HepG2 (cell line): ENCODE measurements around the gene NACAD. TPM values are rescaled to one million over a fixed set of nuclear protein-coding genes. Genes with fewer than 3 reads are reported as not detected.

Experiments used
- ATAC-seq: fragments of 200-7000 bp; cut with Tn5 transposase; 3 replicates; pipeline ENCODE4 v1.9.1; 2020; ENCODE audit warnings: mild to moderate bottlenecking, moderate library complexity
- BruUV-seq: library from RNA; stranded (reverse); fragments of 400-500 nt; replicated peaks from 2 replicates; lab custom pipeline; 2021; lab: Mats Ljungman, UMichigan
- CTCF ChIA-PET: fragments of 300-600 bp; formaldehyde crosslinking; extraction: SDS; loops from one replicate; lab custom pipeline; 2021; ENCODE audit warnings: low total read pairs, inconsistent platforms, low intra/inter-chr PET ratio; lab: Yijun Ruan, JAX
- POLR2A ChIA-PET: fragments of 350-600 bp; sonication (Branson Sonifier 250); formaldehyde crosslinking; loops from one replicate; lab custom pipeline; 2020; ENCODE audit warnings: antibody characterized with exemption, inconsistent platforms; lab: Yijun Ruan, JAX
- DNase-seq: peaks from one replicate; pipeline ENCODE4 v3.0.0-alpha.2; 2015; ENCODE audit warnings: low spot score
- FAIRE-seq: peaks from 3 replicates; lab custom pipeline; 2011; peaks lifted over from hg19 to GRCh38; lab: Jason Lieb, UNC
- H2AFZ ChIP-seq: one replicate; pipeline ENCODE4 v1.6.1; 2011; ENCODE audit warnings: low read length, inconsistent platforms
- H3K27ac ChIP-seq: fragments of 300-600 bp; 3 replicates; pipeline ENCODE4 v1.8.0; 2011; ENCODE audit warnings: mixed run types, mild to moderate bottlenecking, mixed read lengths, low read length, inconsistent platforms; ENCODE audit not compliant: insufficient read depth; ENCODE audit errors: extremely low read length
- H3K27me3 ChIP-seq, 2 experiments: fragments of 200-600 bp in 1 of 2; 2 replicates in 1 of 2; 3 replicates in 1 of 2; pipeline versions ENCODE4 v1.6.0 to v1.8.0; 2011; ENCODE audit warnings: low read length in 2 of 2, mild to moderate bottlenecking in 2 of 2, moderate library complexity in 2 of 2, inconsistent platforms in 1 of 2; ENCODE audit not compliant: insufficient read depth in 2 of 2, control insufficient read depth in 1 of 2
- H3K36me3 ChIP-seq, 2 experiments: fragments of 200-600 bp in 1 of 2; replicated peaks in 1 of 2; 2 replicates in 1 of 2; 3 replicates in 1 of 2; pipeline versions ENCODE4 v1.5.1 to v1.8.0; 2011; ENCODE audit warnings: low read length in 2 of 2, inconsistent platforms in 1 of 2; ENCODE audit not compliant: insufficient read depth in 2 of 2, control insufficient read depth in 1 of 2
- H3K4me1 ChIP-seq: 2 replicates; pipeline ENCODE4 v1.5.1; 2012; ENCODE audit warnings: low read length, inconsistent platforms; ENCODE audit not compliant: insufficient read depth
- H3K4me2 ChIP-seq: 2 replicates; pipeline ENCODE4 v1.6.0; 2011; ENCODE audit warnings: low read depth, low read length, inconsistent platforms
- H3K4me3 ChIP-seq, 3 experiments: fragments of 200-600 bp in 1 of 3; sonication (generic), shearing (Covaris generic) in 1 of 3; replicated peaks in 1 of 3; 2 replicates each; pipeline ENCODE4 v1.5.1; 2011 to 2016; ENCODE audit warnings: low read length in 3 of 3, inconsistent platforms in 2 of 3, low read depth in 2 of 3, mild to moderate bottlenecking in 2 of 3, control low read depth in 1 of 3, mixed read lengths in 1 of 3; ENCODE audit not compliant: insufficient read depth in 1 of 3
- H3K79me2 ChIP-seq: one replicate; pipeline ENCODE4 v1.6.1; 2011; ENCODE audit warnings: low read length, inconsistent platforms; ENCODE audit not compliant: insufficient read depth
- H3K9ac ChIP-seq: 2 replicates; pipeline ENCODE4 v1.6.0; 2011; ENCODE audit warnings: mild to moderate bottlenecking, low read depth, low read length, inconsistent platforms; ENCODE audit not compliant: insufficient read depth
- H3K9me3 ChIP-seq: 2 replicates; pipeline ENCODE4 v1.5.1; 2012; ENCODE audit warnings: mild to moderate bottlenecking, low read length
- H4K20me1 ChIP-seq: 2 replicates; pipeline ENCODE4 v1.6.0; 2011; ENCODE audit warnings: inconsistent platforms, mild to moderate bottlenecking, low read length, moderate library complexity; ENCODE audit not compliant: insufficient read depth
- CTCF ChIP-seq: sonication (generic); formaldehyde crosslinking; IDR thresholded peaks from 2 replicates; pipeline ENCODE4 v1.5.0; 2020; ENCODE audit warnings: mild to moderate bottlenecking, missing genetic modification reagents, moderate library complexity
- IRX3 ChIP-seq: sonication (generic); formaldehyde crosslinking; IDR thresholded peaks from 2 replicates; pipeline ENCODE4 v1.8.1; 2023; ENCODE audit warnings: mild to moderate bottlenecking, low read depth, missing genetic modification reagents, borderline replicate concordance
- KLF12 ChIP-seq: sonication (generic); formaldehyde crosslinking; IDR thresholded peaks from 2 replicates; pipeline ENCODE4 v1.4.0; 2020; ENCODE audit warnings: missing genetic modification reagents, borderline replicate concordance
- ZNF12 ChIP-seq: sonication (generic); formaldehyde crosslinking; IDR thresholded peaks from 2 replicates; pipeline ENCODE4 v1.5.0; 2020; ENCODE audit warnings: missing genetic modification reagents
- ZNF263 ChIP-seq: sonication (generic); formaldehyde crosslinking; IDR thresholded peaks from 2 replicates; pipeline ENCODE4 v1.4.0; 2020; ENCODE audit warnings: missing genetic modification reagents
- ZNF687 ChIP-seq: sonication (generic); formaldehyde crosslinking; IDR thresholded peaks from 2 replicates; pipeline ENCODE4 v1.5.1; 2020; ENCODE audit warnings: mild to moderate bottlenecking, missing genetic modification reagents, moderate library complexity
- WGBS: methylation state at CpG from one replicate; pipeline ENCODE4 v1.1.6; 2017; ENCODE audit warnings: low lambda C conversion rate; 5-methylcytosine and 5-hydroxymethylcytosine counted together
- in situ Hi-C: cut with HindIII; loops from 2 replicates; pipeline ENCODE4 v1.10.0; 2017; ENCODE audit warnings: low pct_unique_long_range_greater_than_20kb; ENCODE audit not compliant: extremely low pct_ligation_motif_present
- intact Hi-C: fragments of 100-400 bp; cut with micrococcal nuclease; formaldehyde crosslinking; loops from one replicate; pipeline ENCODE4 v1.10.0; 2022; ENCODE audit not compliant: unreplicated experiment
- polyA plus RNA-seq, 8 experiments: library from polyadenylated mRNA; depleted of rRNA in 3 of 8; stranded (reverse) in 7 of 8; unstranded in 1 of 8; fragments of >200 nt; fragmentation: Illumina TruSeq in 4 of 8; extraction: Trizol in 4 of 8; gene quantifications; 2 replicates each; pipeline versions ENCODE4 v1.2.1 to v1.2.3, GENCODE V29; 2011 to 2016; ENCODE audit warnings: low read depth in 4 of 8, missing spikeins in 1 of 8, mixed read lengths in 1 of 8; ENCODE audit not compliant: insufficient read depth in 1 of 8
- total RNA-seq, 5 experiments: library from RNA; depleted of rRNA; stranded (reverse); fragments of >200 nt; fragmentation: Illumina TruSeq; extraction: Trizol; gene quantifications; 2 replicates each; pipeline ENCODE4 v1.2.3, GENCODE V29; 2016; ENCODE audit warnings: low read depth in 1 of 5
- TF ChIP-seq, protein P1 (sequence below): sonication (generic); formaldehyde crosslinking; IDR thresholded peaks from 2 replicates; pipeline ENCODE4 v1.4.0; 2020; ENCODE audit warnings: mild to moderate bottlenecking, missing genetic modification reagents
- TF ChIP-seq, protein P2 (sequence below): sonication (generic); formaldehyde crosslinking; IDR thresholded peaks from 2 replicates; pipeline ENCODE4 v1.4.0; 2020; ENCODE audit warnings: mild to moderate bottlenecking, missing genetic modification reagents

The NACAD gene
- total and polyA plus RNA-seq, 2 of the 13 experiments (the other 11 are each of a cell fraction or from before 2014, with no cell fraction given): 0.04 TPM; not detected in 1

DNA sequence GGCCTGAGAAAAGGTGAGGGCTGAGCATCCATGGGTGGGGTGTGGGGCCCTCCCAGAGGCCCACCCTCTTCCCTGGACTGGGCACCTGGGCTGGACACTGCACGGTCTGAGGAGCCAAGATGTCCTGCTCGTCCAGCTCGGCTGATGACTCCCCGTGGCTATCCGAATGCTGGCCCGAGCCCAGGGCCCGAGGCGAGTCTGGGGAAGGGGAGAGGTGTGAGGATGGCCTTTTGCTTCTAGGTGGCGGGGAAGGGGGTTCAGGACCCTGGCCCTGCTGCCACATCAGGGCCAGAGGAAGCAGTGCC lies 7.1 kb downstream of the NACAD start (continued):
- TF ChIP-seq, protein P1, sequence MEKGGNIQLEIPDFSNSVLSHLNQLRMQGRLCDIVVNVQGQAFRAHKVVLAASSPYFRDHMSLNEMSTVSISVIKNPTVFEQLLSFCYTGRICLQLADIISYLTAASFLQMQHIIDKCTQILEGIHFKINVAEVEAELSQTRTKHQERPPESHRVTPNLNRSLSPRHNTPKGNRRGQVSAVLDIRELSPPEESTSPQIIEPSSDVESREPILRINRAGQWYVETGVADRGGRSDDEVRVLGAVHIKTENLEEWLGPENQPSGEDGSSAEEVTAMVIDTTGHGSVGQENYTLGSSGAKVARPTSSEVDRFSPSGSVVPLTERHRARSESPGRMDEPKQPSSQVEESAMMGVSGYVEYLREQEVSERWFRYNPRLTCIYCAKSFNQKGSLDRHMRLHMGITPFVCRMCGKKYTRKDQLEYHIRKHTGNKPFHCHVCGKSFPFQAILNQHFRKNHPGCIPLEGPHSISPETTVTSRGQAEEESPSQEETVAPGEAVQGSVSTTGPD: no peak
- no peak for TF ChIP-seq KLF12 (CRISPR knock-in tag)

DNA sequence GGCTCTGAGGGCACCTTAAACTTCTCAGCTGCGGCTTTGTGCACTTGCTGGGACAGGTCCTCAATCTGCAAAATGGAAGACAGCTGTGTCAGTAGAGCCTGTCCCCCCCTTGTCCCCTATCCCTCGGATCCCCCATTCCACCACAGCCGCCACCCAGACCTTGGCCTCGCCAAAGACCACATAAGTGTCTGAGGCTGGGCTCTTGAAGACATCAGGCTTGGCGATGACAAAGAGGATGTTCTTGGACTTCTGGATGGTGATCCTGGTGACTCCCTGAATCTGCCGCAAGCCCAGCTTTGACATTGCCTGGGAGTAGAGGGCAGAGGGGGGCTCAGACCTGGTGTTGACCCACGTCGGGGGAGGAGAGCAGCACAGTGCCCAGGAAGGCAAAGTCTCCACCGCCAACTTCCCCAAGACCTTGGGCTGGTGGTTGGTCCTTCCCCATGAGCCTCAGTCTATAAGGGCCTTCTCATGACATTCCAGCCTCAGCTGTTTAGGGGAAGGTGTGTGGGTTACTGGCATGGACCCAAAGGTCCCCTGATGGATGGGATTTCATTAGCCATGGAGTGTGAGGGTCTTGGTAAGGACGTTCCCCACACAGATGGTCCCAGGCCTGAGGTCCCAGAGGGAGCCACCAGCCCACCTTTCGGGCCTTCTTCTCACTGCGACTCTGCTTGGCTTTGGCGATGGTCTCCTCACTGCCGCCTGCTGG lies 7.7 kb downstream of the NACAD start:
- 43% methylated on average over 12 of the region's 14 CpGs for WGBS
- ATAC-seq: no peak
- Histone ChIP-seq H3K4me3 (no peak overlapping the region), H3K27ac (no peak overlapping the region), H3K4me2 (no peak overlapping the region), H2AFZ (no peak overlapping the region), H3K79me2 (no peaks in the 10 kb centered on the region), H3K4me1 (no peaks in the 10 kb centered on the region), H4K20me1 (no peaks in the 10 kb centered on the region), H3K36me3 (peaks cover 0 to under 1% of the 10 kb centered on the region in 2 experiments; a peak in 1 of 5 replicates), H3K9me3 (no peaks in the 10 kb centered on the region), H3K9ac (no peak overlapping the region), H3K27me3 (peaks cover 3 to 28% of the 10 kb centered on the region in 2 experiments)
- ChIA-PET CTCF (no interaction called here), POLR2A (no interaction called here)
- BruUV-seq: no TSS peak
- FAIRE-seq: no peak
- no peak for DNase-seq
- intact Hi-C loops: no loop called here
- in situ Hi-C loops: no loop called here
- TF ChIP-seq ZNF687 (CRISPR knock-in tag): peak; percentile 16; the same call in 1 of the 2 replicates
- peak; percentile 18 for TF ChIP-seq CTCF (CRISPR knock-in tag)
- no peak for TF ChIP-seq ZNF263
- TF ChIP-seq, protein P2, sequence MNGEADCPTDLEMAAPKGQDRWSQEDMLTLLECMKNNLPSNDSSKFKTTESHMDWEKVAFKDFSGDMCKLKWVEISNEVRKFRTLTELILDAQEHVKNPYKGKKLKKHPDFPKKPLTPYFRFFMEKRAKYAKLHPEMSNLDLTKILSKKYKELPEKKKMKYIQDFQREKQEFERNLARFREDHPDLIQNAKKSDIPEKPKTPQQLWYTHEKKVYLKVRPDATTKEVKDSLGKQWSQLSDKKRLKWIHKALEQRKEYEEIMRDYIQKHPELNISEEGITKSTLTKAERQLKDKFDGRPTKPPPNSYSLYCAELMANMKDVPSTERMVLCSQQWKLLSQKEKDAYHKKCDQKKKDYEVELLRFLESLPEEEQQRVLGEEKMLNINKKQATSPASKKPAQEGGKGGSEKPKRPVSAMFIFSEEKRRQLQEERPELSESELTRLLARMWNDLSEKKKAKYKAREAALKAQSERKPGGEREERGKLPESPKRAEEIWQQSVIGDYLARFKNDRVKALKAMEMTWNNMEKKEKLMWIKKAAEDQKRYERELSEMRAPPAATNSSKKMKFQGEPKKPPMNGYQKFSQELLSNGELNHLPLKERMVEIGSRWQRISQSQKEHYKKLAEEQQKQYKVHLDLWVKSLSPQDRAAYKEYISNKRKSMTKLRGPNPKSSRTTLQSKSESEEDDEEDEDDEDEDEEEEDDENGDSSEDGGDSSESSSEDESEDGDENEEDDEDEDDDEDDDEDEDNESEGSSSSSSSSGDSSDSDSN: no peak
- no peak for TF ChIP-seq IRX3 (CRISPR knock-in tag)
- no peak for TF ChIP-seq ZNF12 (CRISPR knock-in tag)
- TF ChIP-seq, all 625 proteins: peak for 2
